Upper lobe of right lung (tissue), 1 donor: ENCODE data around the gene STOX2. TPM values are rescaled to one million over a fixed set of nuclear protein-coding genes. Genes with fewer than 3 reads are reported as not detected.
A peak's percentile ranks its signal among the peaks of the same experiment; 100 is the strongest.

Experiments used
- ATAC-seq: fragments of 200-7000 bp; cut with Tn5 transposase; one replicate; pipeline ENCODE4 v1.9.1; 2020; ENCODE audit warnings: mild to moderate bottlenecking, moderate library complexity
- DNase-seq: peaks from one replicate; pipeline ENCODE4 v3.0.0-alpha.2; 2020
- H3K27ac ChIP-seq: fragments of 200-600 bp; one replicate; pipeline ENCODE4 v1.8.0; 2022
- H3K27me3 ChIP-seq: fragments of 200-600 bp; one replicate; pipeline ENCODE4 v1.8.0; 2022; ENCODE audit warnings: mild to moderate bottlenecking
- H3K36me3 ChIP-seq: fragments of 200-600 bp; one replicate; pipeline ENCODE4 v1.8.0; 2022
- H3K4me1 ChIP-seq: fragments of 200-600 bp; one replicate; pipeline ENCODE4 v1.8.0; 2022
- H3K4me3 ChIP-seq: fragments of 200-600 bp; one replicate; pipeline ENCODE4 v1.8.0; 2022; ENCODE audit warnings: mild to moderate bottlenecking
- H3K9me3 ChIP-seq: fragments of 200-600 bp; one replicate; pipeline ENCODE4 v1.8.0; 2022
- CTCF ChIP-seq: fragments of 200-600 bp; IDR thresholded peaks from one replicate; pipeline ENCODE4 v1.8.0; 2022; ENCODE audit warnings: antibody characterized with exemption
- intact Hi-C: fragments of 100-400 bp; cut with DNase I; formaldehyde crosslinking; loops from one replicate; pipeline ENCODE4 v1.11.0; 2022
- total RNA-seq: library from RNA; stranded (reverse); fragmentation: NEBNext Ultra II Directional; extraction: Animal tissue kit (Norgen Biotek cat#: 25700); gene quantifications from one replicate; pipeline ENCODE4 v1.2.1, GENCODE V29; 2021
- donor health status: DM: no; HTN: yes; CAD: no; lungs with severe emphysema.

The STOX2 gene
- total RNA-seq, 1 donor from 2014 or later = 12.9 TPM

- Histone ChIP-seq H3K27ac (no peak overlapping the region), H3K9me3 (no peaks in the 10 kb centered on the region), H3K4me3 (no peak overlapping the region), H3K27me3 (no peaks in the 10 kb centered on the region), H3K36me3 (no peaks in the 10 kb centered on the region), H3K4me1 (peaks cover 7% of the 10 kb centered on the region)
- no peak for TF ChIP-seq CTCF
- ATAC-seq (no peak), DNase-seq (no peak)
- intact Hi-C loops = no loop called here
Observed at GRCh38 chr4:183903021-183903760, 1.9 kb upstream of the STOX2 start.

GRCh38 chr4:183905593-183906488 lies 734 bp downstream of the STOX2 start:
- H3K9me3 ChIP-seq = no peaks in the 10 kb centered on the region
- H3K4me1 ChIP-seq = peaks cover 7% of the 10 kb centered on the region
- H3K36me3 ChIP-seq = no peaks in the 10 kb centered on the region
- no peak overlapping the region for H3K27ac ChIP-seq
- H3K4me3 ChIP-seq = peak overlapping the region; percentile 68
- no peaks in the 10 kb centered on the region for H3K27me3 ChIP-seq
- peak; percentile 69 for ATAC-seq
- TF ChIP-seq CTCF = no peak
- peak; percentile 67 for DNase-seq
- intact Hi-C loops = no loop called here

- Histone ChIP-seq H3K9me3 (no peaks in the 10 kb centered on the region), H3K27ac (no peak overlapping the region), H3K27me3 (no peaks in the 10 kb centered on the region), H3K4me1 (peaks cover 7% of the 10 kb centered on the region), H3K36me3 (no peaks in the 10 kb centered on the region), H3K4me3 (peak overlapping the region; percentile 68)
- DNase-seq (no peak), ATAC-seq (no peak)
- TF ChIP-seq CTCF = no peak
- intact Hi-C loops = no loop called here
Observed at GRCh38 chr4:183906489-183906738, 1.3 kb downstream of the STOX2 start.

GRCh38 chr4:183906739-183907651 lies 1.9 kb downstream of the STOX2 start:
- Histone ChIP-seq H3K36me3 (no peaks in the 10 kb centered on the region), H3K4me3 (peak overlapping the region; percentile 68), H3K27ac (no peak overlapping the region), H3K9me3 (no peaks in the 10 kb centered on the region), H3K4me1 (peaks cover 7% of the 10 kb centered on the region), H3K27me3 (no peaks in the 10 kb centered on the region)
- intact Hi-C loops = no loop called here
- no peak for TF ChIP-seq CTCF
- ATAC-seq (no peak), DNase-seq (peak; percentile 63)

GRCh38 chr4:183907871-183908683 lies 3.0 kb downstream of the STOX2 start:
- Histone ChIP-seq H3K27me3 (no peaks in the 10 kb centered on the region), H3K27ac (no peak overlapping the region), H3K4me3 (no peak overlapping the region), H3K4me1 (peaks cover 7% of the 10 kb centered on the region), H3K9me3 (no peaks in the 10 kb centered on the region), H3K36me3 (no peaks in the 10 kb centered on the region)
- ATAC-seq (no peak), DNase-seq (no peak)
- intact Hi-C loops = no loop called here
- TF ChIP-seq CTCF = no peak
